Suprapubic skin (tissue), 4 donors: Measurements from ENCODE around the gene TNFRSF11A. TPM values are rescaled to one million over a fixed set of nuclear protein-coding genes. Genes with fewer than 3 reads are reported as not detected.

Source experiments
- DNase-seq, 2 donors: peaks; one replicate each; pipeline ENCODE4 v3.0.0-alpha.2; 2019; ENCODE audit warnings: low spot score in 2 of 2
- H3K27ac ChIP-seq: fragments of 200-600 bp; sonication (generic); one replicate; pipeline ENCODE4 v1.5.1; 2019
- H3K27me3 ChIP-seq: fragments of 200-600 bp; sonication (generic); one replicate; pipeline ENCODE4 v1.5.1; 2019
- H3K36me3 ChIP-seq: fragments of 200-600 bp; sonication (generic); one replicate; pipeline ENCODE4 v1.5.1; 2019
- H3K4me1 ChIP-seq: fragments of 200-600 bp; sonication (generic); one replicate; pipeline ENCODE4 v1.5.1; 2019
- H3K4me3 ChIP-seq: fragments of 200-600 bp; sonication (generic); one replicate; pipeline ENCODE4 v1.5.1; 2019; ENCODE audit warnings: mild to moderate bottlenecking
- H3K9me3 ChIP-seq: fragments of 200-600 bp; sonication (generic); one replicate; pipeline ENCODE4 v1.5.1; 2019
- EP300 ChIP-seq: sonication (generic); formaldehyde crosslinking; IDR thresholded peaks from one replicate; pipeline ENCODE4 v1.6.1; 2017; ENCODE audit warnings: antibody characterized with exemption
- POLR2A ChIP-seq, 2 donors: fragments of 450-650 bp; IDR thresholded peaks; one replicate each; pipeline ENCODE4 v1.6.1; 2017; ENCODE audit warnings: antibody characterized with exemption in 2 of 2, mild to moderate bottlenecking in 2 of 2, moderate library complexity in 2 of 2
- POLR2AphosphoS5 ChIP-seq, 3 donors: sonication (generic); formaldehyde crosslinking; IDR thresholded peaks; one replicate each; pipeline ENCODE4 v1.6.1; 2017; ENCODE audit warnings: antibody characterized with exemption in 3 of 3
- WGBS: methylation state at CpG from one replicate; pipeline ENCODE4 v1.1.5; 2018; 5-methylcytosine and 5-hydroxymethylcytosine counted together
- total RNA-seq, 4 donors: library from RNA; depleted of rRNA; stranded (reverse); fragments of >200 nt; gene quantifications; one replicate each; pipeline ENCODE4 v1.1.0, GENCODE V29; 2016
- TF ChIP-seq, protein P1 (sequence below), 2 donors: fragments of 200-600 bp in 1 of 2; fragments of 450-650 bp in 1 of 2; sonication (generic) in 1 of 2; IDR thresholded peaks; one replicate each; pipeline ENCODE4 v1.5.1; 2016 to 2019; ENCODE audit warnings: antibody characterized with exemption in 2 of 2, mild to moderate bottlenecking in 1 of 2, moderate library complexity in 1 of 2

The TNFRSF11A gene
- total RNA-seq, 4 donors from 2014 or later: 4.8 to 15.4 (median 5.9) TPM

DNA sequence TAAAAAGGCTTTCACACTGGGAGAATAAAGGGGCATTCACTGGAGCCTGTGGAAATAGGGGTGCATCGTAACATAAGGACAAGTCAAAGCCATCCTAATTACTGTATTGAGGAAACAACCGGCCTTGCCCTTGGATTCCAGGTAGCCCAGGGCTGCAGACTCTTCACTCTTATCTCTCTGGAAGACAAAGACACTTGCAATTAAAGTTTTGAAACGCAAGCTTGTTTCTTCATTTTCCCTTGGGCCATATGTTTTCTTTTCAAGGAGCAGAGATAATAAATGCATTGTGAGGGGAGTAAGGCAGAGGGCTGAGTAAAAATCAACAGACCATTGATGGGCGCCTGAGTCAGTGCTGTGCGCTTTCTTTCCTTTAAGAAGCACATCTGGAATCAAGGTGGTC lies 11.5 kb downstream of the TNFRSF11A start:
- DNase-seq: no peak
- 71% methylated on average over 5 of the region's 5 CpGs for WGBS
- no peaks in the 10 kb centered on the region for H3K4me1 ChIP-seq
- H3K9me3 ChIP-seq: no peaks in the 10 kb centered on the region
- no peak overlapping the region for H3K4me3 ChIP-seq
- no peaks in the 10 kb centered on the region for H3K27me3 ChIP-seq
- no peak for TF ChIP-seq POLR2AphosphoS5 (IDR thresholded peaks at IDR 0.05)
- TF ChIP-seq EP300: no peak
- TF ChIP-seq, protein P1, sequence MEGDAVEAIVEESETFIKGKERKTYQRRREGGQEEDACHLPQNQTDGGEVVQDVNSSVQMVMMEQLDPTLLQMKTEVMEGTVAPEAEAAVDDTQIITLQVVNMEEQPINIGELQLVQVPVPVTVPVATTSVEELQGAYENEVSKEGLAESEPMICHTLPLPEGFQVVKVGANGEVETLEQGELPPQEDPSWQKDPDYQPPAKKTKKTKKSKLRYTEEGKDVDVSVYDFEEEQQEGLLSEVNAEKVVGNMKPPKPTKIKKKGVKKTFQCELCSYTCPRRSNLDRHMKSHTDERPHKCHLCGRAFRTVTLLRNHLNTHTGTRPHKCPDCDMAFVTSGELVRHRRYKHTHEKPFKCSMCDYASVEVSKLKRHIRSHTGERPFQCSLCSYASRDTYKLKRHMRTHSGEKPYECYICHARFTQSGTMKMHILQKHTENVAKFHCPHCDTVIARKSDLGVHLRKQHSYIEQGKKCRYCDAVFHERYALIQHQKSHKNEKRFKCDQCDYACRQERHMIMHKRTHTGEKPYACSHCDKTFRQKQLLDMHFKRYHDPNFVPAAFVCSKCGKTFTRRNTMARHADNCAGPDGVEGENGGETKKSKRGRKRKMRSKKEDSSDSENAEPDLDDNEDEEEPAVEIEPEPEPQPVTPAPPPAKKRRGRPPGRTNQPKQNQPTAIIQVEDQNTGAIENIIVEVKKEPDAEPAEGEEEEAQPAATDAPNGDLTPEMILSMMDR (IDR thresholded peaks at IDR 0.05): no peak
- TF ChIP-seq POLR2A (IDR thresholded peaks at IDR 0.05): no peak
- no peaks in the 10 kb centered on the region for H3K36me3 ChIP-seq
- no peak overlapping the region for H3K27ac ChIP-seq

DNA sequence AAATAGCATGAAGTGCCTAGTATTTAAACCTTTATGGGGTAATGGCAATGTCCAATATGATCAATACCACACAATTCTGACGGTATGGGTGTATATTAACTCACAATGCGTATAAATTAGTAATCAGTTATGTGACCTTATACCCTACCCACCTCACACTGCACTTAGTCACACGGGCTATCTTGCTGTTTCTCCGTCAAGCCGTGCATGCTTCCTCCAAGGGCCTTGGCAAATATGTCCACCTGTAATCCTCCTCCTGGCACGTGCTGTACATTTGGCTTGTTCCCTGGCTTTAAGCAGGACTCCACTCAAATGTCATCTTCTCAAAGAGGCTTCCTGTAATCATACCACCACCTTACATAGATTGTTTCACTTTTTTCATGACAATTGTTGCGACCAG lies 12.2 kb downstream of the TNFRSF11A start:
- H3K27me3 ChIP-seq: no peaks in the 10 kb centered on the region
- TF ChIP-seq, protein P1 (IDR thresholded peaks at IDR 0.05): no peak
- TF ChIP-seq EP300 (no peak), POLR2A (IDR thresholded peaks at IDR 0.05) (no peak), POLR2AphosphoS5 (IDR thresholded peaks at IDR 0.05) (no peak)
- 87% methylated on average over 7 of the region's 7 CpGs for WGBS
- H3K36me3 ChIP-seq: no peaks in the 10 kb centered on the region
- no peak for DNase-seq
- no peaks in the 10 kb centered on the region for H3K9me3 ChIP-seq
- H3K4me1 ChIP-seq: no peaks in the 10 kb centered on the region
- no peak overlapping the region for H3K27ac ChIP-seq
- H3K4me3 ChIP-seq: no peak overlapping the region

- no peaks in the 10 kb centered on the region for H3K36me3 ChIP-seq
- H3K4me1 ChIP-seq: no peaks in the 10 kb centered on the region
- no peaks in the 10 kb centered on the region for H3K9me3 ChIP-seq
- TF ChIP-seq, protein P1 (IDR thresholded peaks at IDR 0.05): no peak
- TF ChIP-seq POLR2A (IDR thresholded peaks at IDR 0.05) (no peak), EP300 (no peak), POLR2AphosphoS5 (IDR thresholded peaks at IDR 0.05) (no peak)
- 78% methylated on average over 10 of the region's 10 CpGs for WGBS
- no peak overlapping the region for H3K4me3 ChIP-seq
- no peaks in the 10 kb centered on the region for H3K27me3 ChIP-seq
- DNase-seq: no peak
- H3K27ac ChIP-seq: no peak overlapping the region
Observed at GRCh38 chr18:62338446-62339105, 13.5 kb downstream of the TNFRSF11A start.

- no peak overlapping the region for H3K27ac ChIP-seq
- no peak for DNase-seq
- TF ChIP-seq, protein P1 (IDR thresholded peaks at IDR 0.05): no peak
- no peak for TF ChIP-seq POLR2A (IDR thresholded peaks at IDR 0.05)
- TF ChIP-seq POLR2AphosphoS5 (IDR thresholded peaks at IDR 0.05): no peak
- TF ChIP-seq EP300: no peak
- H3K4me3 ChIP-seq: no peak overlapping the region
- WGBS: 67% methylated on average over 15 of the region's 15 CpGs
- no peaks in the 10 kb centered on the region for H3K36me3 ChIP-seq
- no peaks in the 10 kb centered on the region for H3K9me3 ChIP-seq
- H3K27me3 ChIP-seq: no peaks in the 10 kb centered on the region
- no peaks in the 10 kb centered on the region for H3K4me1 ChIP-seq
Observed at GRCh38 chr18:62339106-62339988, 14.2 kb downstream of the TNFRSF11A start.

DNA sequence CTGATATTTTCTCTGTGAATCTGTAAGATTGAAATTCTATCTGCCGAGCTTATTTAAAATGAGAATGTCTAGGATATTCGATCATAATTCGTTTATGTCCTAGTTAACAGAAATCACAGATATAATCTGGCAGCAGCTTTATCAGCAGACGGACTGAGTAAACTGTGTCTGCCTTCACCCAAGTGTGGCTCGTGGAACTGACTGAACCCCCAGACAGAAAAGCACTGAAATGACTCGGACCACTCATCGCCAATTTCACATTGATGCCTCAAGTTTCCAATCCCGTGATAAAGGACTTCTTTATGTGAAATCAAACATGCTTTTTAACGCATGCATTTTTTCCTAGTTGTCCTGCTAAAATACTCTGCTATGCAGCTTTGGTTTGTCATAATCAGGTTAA lies 15.9 kb downstream of the TNFRSF11A start:
- Histone ChIP-seq H3K36me3 (no peaks in the 10 kb centered on the region), H3K9me3 (no peaks in the 10 kb centered on the region), H3K27me3 (peaks cover 2% of the 10 kb centered on the region), H3K4me3 (no peak overlapping the region), H3K4me1 (no peaks in the 10 kb centered on the region), H3K27ac (no peak overlapping the region)
- WGBS: 87% methylated on average over 9 of the region's 9 CpGs
- TF ChIP-seq EP300: no peak
- TF ChIP-seq, protein P1 (IDR thresholded peaks at IDR 0.05): no peak
- no peak for TF ChIP-seq POLR2A (IDR thresholded peaks at IDR 0.05)
- TF ChIP-seq POLR2AphosphoS5 (IDR thresholded peaks at IDR 0.05): no peak
- DNase-seq: no peak
